Measurements from ENCODE around the gene HSPBP1. TPM values are rescaled to one million over a fixed set of nuclear protein-coding genes. Genes with fewer than 3 reads are reported as not detected.

HSPBP1 gene
- total and polyA plus RNA-seq, 9 of the 15 experiments (the other 6 are each of a cell fraction or from before 2014, with no cell fraction given), result 0.83 to 81.3 (median 21.8) TPM

DNA sequence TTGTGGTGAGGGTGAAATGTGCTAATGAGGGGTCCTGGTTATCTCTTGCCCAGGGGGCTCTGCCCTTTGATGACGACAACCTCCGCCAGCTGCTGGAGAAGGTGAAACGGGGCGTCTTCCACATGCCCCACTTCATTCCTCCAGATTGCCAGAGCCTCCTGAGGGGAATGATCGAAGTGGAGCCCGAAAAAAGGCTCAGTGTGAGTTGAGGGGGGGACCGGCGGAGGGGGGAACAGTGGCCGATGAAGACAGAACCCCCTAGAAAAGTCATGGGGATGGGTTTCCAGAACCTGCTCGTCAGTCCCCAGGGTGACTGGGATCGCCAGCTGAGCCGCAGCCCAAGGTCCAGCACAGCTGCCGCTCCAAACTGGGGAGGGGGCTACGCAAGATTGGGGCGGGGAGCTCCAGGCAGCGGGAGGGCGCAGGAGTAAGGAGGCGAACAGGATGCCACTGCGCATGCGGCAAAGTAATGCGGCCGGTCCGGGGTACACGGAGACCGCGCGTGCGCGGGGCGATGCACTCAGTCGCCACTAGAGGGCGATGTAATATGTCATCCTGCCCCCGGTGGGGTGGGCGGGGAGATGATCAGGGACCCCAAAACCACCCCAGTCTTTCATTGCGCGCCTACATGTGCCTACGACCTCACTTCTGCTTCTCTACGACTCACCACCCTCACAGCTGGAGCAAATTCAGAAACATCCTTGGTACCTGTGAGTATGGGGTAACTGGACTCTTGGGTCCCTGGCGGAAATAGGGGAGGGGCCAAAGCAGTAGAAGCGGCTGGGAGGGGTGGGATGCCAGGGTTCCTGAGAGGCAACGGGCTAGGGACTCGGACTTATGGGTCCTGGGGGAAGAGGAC lies 21.8 kb upstream of the HSPBP1 start (continued):
- TF ChIP-seq, protein P1, sequence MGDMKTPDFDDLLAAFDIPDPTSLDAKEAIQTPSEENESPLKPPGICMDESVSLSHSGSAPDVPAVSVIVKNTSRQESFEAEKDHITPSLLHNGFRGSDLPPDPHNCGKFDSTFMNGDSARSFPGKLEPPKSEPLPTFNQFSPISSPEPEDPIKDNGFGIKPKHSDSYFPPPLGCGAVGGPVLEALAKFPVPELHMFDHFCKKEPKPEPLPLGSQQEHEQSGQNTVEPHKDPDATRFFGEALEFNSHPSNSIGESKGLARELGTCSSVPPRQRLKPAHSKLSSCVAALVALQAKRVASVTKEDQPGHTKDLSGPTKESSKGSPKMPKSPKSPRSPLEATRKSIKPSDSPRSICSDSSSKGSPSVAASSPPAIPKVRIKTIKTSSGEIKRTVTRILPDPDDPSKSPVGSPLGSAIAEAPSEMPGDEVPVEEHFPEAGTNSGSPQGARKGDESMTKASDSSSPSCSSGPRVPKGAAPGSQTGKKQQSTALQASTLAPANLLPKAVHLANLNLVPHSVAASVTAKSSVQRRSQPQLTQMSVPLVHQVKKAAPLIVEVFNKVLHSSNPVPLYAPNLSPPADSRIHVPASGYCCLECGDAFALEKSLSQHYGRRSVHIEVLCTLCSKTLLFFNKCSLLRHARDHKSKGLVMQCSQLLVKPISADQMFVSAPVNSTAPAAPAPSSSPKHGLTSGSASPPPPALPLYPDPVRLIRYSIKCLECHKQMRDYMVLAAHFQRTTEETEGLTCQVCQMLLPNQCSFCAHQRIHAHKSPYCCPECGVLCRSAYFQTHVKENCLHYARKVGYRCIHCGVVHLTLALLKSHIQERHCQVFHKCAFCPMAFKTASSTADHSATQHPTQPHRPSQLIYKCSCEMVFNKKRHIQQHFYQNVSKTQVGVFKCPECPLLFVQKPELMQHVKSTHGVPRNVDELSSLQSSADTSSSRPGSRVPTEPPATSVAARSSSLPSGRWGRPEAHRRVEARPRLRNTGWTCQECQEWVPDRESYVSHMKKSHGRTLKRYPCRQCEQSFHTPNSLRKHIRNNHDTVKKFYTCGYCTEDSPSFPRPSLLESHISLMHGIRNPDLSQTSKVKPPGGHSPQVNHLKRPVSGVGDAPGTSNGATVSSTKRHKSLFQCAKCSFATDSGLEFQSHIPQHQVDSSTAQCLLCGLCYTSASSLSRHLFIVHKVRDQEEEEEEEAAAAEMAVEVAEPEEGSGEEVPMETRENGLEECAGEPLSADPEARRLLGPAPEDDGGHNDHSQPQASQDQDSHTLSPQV (IDR thresholded peaks at IDR 0.05), result 0 out of 2 replicates have a peak, but pooled peaks have one; percentile 15
- TF ChIP-seq RBM25 (IDR thresholded peaks at IDR 0.05; ENCODE audit: low read depth, low read length, severe bottlenecking), result no peak
- TF ChIP-seq ZBTB2 (IDR thresholded peaks at IDR 0.05), result peak; percentile 94
- no peak for TF ChIP-seq SNRNP70 (optimal IDR thresholded peaks at IDR 0.05; ENCODE audit: low read depth, low read length)
- TF ChIP-seq SRSF9 (IDR thresholded peaks at IDR 0.05; ENCODE audit: borderline replicate concordance, low read depth, low read length), result no peak
- peak; percentile 14; the same call in 1 of the 2 replicates for TF ChIP-seq TOE1 (IDR thresholded peaks at IDR 0.05; ENCODE audit: borderline replicate concordance)
- no peak for TF ChIP-seq TOE1 (CRISPR knock-in tag; IDR thresholded peaks at IDR 0.05; ENCODE audit: borderline replicate concordance, low read depth)
- peak; percentile 95 to 96 for TF ChIP-seq NRF1 (conservative IDR thresholded peaks at IDR 0.05 in 1 of 2, IDR thresholded peaks at IDR 0.05 in 1 of 2)
- peak; percentile 30; the same call in 1 of the 2 replicates for TF ChIP-seq PHF8 (IDR thresholded peaks at IDR 0.05; ENCODE audit: borderline replicate concordance, low read length)
- TF ChIP-seq ARNT (IDR thresholded peaks at IDR 0.05), result no peak
- TF ChIP-seq ZNF274 (IDR thresholded peaks at IDR 0.05; ENCODE audit: borderline replicate concordance, low read depth, low read length), result no peak
- TF ChIP-seq EWSR1 (IDR thresholded peaks at IDR 0.05; ENCODE audit: borderline replicate concordance, low read depth, partially characterized antibody), result no peak
- TF ChIP-seq MTA1 (IDR thresholded peaks at IDR 0.05; ENCODE audit: borderline replicate concordance), result 0 out of 2 replicates have a peak, but pooled peaks have one; percentile 31
- TF ChIP-seq PHB (CRISPR knock-in tag; IDR thresholded peaks at IDR 0.05), result 0 out of 2 replicates have a peak, but pooled peaks have one; percentile 27
- TF ChIP-seq SIX5 (IDR thresholded peaks at IDR 0.05; ENCODE audit: borderline replicate concordance in 1 of 2, insufficient read depth in 1 of 2, low read depth in 1 of 2, low read length in 2 of 2), result 0 out of 4 replicates have a peak, but pooled peaks of 1 of the 2 experiments have one; percentile 8
- TF ChIP-seq ZNF436 (CRISPR knock-in tag; IDR thresholded peaks at IDR 0.05), result no peak
- TF ChIP-seq TBP (optimal IDR thresholded peaks at IDR 0.05; ENCODE audit: low read depth, low read length), result peak; percentile 56
- TF ChIP-seq HCFC1 (IDR thresholded peaks at IDR 0.05; ENCODE audit: low read depth, low read length), result peak; percentile 49; the same call in 1 of the 2 replicates
